Measurements from ENCODE around the gene ZMYND8.

DNA sequence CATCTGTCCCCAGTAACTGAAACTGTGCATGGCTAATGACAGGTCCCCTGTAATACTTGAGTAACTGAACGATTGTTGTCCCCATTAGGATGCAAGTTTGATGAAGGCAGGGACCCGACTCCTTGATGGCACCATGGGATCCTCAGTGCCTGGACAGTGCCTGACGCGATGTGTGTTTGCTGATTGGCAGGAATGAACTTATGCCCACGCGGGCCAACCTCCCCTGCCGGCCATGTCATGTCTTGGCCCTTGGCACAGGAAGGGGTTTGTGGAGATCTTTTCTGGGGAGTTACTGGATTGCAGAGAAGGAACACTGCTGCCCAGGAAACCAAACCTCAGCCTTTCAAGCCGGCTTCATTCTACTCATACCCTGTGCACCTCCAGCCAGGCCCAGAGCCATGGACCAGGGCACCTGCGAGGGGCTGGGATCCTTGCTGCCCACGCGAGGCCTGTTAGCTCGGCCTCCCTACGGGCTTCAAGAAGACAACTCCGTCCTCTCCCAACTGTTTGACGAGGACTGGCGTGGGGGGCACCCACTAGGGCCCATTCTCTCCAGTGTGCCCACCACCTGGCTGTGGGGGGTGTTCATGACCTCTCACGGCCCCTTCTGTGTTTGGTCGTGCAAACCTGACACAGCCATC is 147.8 kb downstream of the ZMYND8 start:
- TF ChIP-seq EZH2 (IDR thresholded peaks at IDR 0.05; ENCODE audit: insufficient read depth, poor library complexity, severe bottlenecking) (no peak), EZH2phosphoT487 (IDR thresholded peaks at IDR 0.05; ENCODE audit: insufficient read depth, low read depth) (no peak)

All from GM23248 (cell line).